Lung (tissue), 12 donors: ENCODE results near the gene STRN4. TPM values are rescaled to one million over a fixed set of nuclear protein-coding genes. Genes with fewer than 3 reads are reported as not detected.

Source experiments
- ATAC-seq: fragments of 200-7000 bp; cut with Tn5 transposase; one replicate; pipeline ENCODE4 v1.9.1; 2020; ENCODE audit warnings: moderate number of reproducible peaks; ENCODE audit not compliant: insufficient read depth, low FRiP score
- DNase-seq, 3 donors: peaks; one replicate each; pipeline ENCODE4 v3.0.0-alpha.2; 2013 to 2017
- H3K27ac ChIP-seq, 2 donors: one replicate each; pipeline ENCODE4 v1.5.1; 2013; ENCODE audit warnings: mild to moderate bottlenecking in 2 of 2, moderate library complexity in 2 of 2, control low read depth in 1 of 2, inconsistent platforms in 1 of 2, low read depth in 1 of 2, low read length in 1 of 2
- H3K27me3 ChIP-seq, 3 donors: one replicate each; pipeline ENCODE4 v1.5.1; 2013; ENCODE audit warnings: low read length in 2 of 3; ENCODE audit not compliant: control insufficient read depth in 3 of 3, insufficient read depth in 3 of 3
- H3K36me3 ChIP-seq, 4 donors: one replicate each; pipeline ENCODE4 v1.5.1; 2013; ENCODE audit warnings: low read length in 4 of 4, mild to moderate bottlenecking in 1 of 4, moderate library complexity in 1 of 4; ENCODE audit not compliant: control insufficient read depth in 4 of 4, insufficient read depth in 4 of 4
- H3K4me1 ChIP-seq, 5 donors: one replicate each; pipeline ENCODE4 v1.5.1; 2013; ENCODE audit warnings: low read length in 5 of 5, mild to moderate bottlenecking in 2 of 5, moderate library complexity in 1 of 5; ENCODE audit not compliant: control insufficient read depth in 5 of 5, insufficient read depth in 5 of 5
- H3K4me3 ChIP-seq: one replicate; pipeline ENCODE4 v1.5.1; 2013; ENCODE audit warnings: mild to moderate bottlenecking, control low read depth, moderate library complexity
- H3K9ac ChIP-seq, 2 donors: one replicate each; pipeline ENCODE4 v1.5.1; 2013; ENCODE audit warnings: low read length in 2 of 2, control low read depth in 1 of 2; ENCODE audit not compliant: insufficient read depth in 1 of 2
- H3K9me3 ChIP-seq, 4 donors: one replicate each; pipeline ENCODE4 v1.5.1; 2013; ENCODE audit warnings: low read length in 3 of 4, mild to moderate bottlenecking in 1 of 4, moderate library complexity in 1 of 4; ENCODE audit not compliant: control insufficient read depth in 4 of 4, insufficient read depth in 3 of 4
- CTCF ChIP-seq: IDR thresholded peaks from 2 replicates; pipeline ENCODE4 v1.5.1; 2012; ENCODE audit warnings: mild to moderate bottlenecking; ENCODE audit errors: control extremely low read depth, extremely low read depth
- WGBS, 2 donors: extraction: QIAGEN DNeasy Blood & Tissue Kit; methylation state at CpG; one replicate each; pipeline ENCODE4 v1.1.7; 2013; 5-methylcytosine and 5-hydroxymethylcytosine counted together
- polyA plus RNA-seq, 2 donors: library from polyadenylated mRNA; stranded (reverse); fragments of 200-250 nt; gene quantifications; one replicate each; pipeline ENCODE4 v1.2.1, GENCODE V29; 2013
- total RNA-seq, 2 donors: library from RNA; depleted of rRNA in 1 of 2; stranded (reverse); fragments of >200 nt in 1 of 2; gene quantifications; one replicate each; pipeline ENCODE4 v1.2.1, GENCODE V29; 2014 to 2021
- donor health status: control.
- donor health status: control.
- donor health status: Bipolar disorder and iron deficiency.
- donor health status: healthy.
- donor health status: DM: yes; HTN: yes; CAD: no.

The STRN4 gene
- total and polyA plus RNA-seq, 4 donors, result 71.6 to 86.8 (median 79.2) TPM

- no peak overlapping the region for H3K27ac ChIP-seq
- H3K9ac ChIP-seq, result no peak overlapping the region
- no peak overlapping the region for H3K4me3 ChIP-seq
- H3K27me3 ChIP-seq, result no peaks in the 10 kb centered on the region
- TF ChIP-seq CTCF, result no peak
- WGBS, 2 donors, result 76 to 80% methylated on average over 23 to 25 of the region's 25 CpGs
- peaks cover 3 to 14% (median 8%) of the 10 kb centered on the region in 5 donors for H3K4me1 ChIP-seq
- DNase-seq, result no peak
- peaks cover 7 to 44% (median 25%) of the 10 kb centered on the region in 4 donors for H3K36me3 ChIP-seq
- H3K9me3 ChIP-seq, result no peaks in the 10 kb centered on the region
- ATAC-seq, result no peak
Observed at GRCh38 chr19:46719629-46720502, 26.4 kb downstream of the STRN4 start.

- peak overlapping the region in 1 of 2 donors; percentile 44 for H3K27ac ChIP-seq
- H3K36me3 ChIP-seq, result peaks cover 7 to 37% (median 20%) of the 10 kb centered on the region in 4 donors
Observed at GRCh38 chr19:46718934-46719622, 27.2 kb downstream of the STRN4 start.

GRCh38 chr19:46718157-46718933 lies 27.9 kb downstream of the STRN4 start:
- no peak for DNase-seq
- Histone ChIP-seq H3K27me3 (no peaks in the 10 kb centered on the region), H3K27ac (peak overlapping the region in 1 of 2 donors; percentile 91), H3K4me1 (peaks cover 3 to 21% (median 11%) of the 10 kb centered on the region in 5 donors), H3K36me3 (peaks cover 7 to 32% (median 17%) of the 10 kb centered on the region in 4 donors), H3K9ac (no peak overlapping the region), H3K4me3 (no peak overlapping the region), H3K9me3 (no peaks in the 10 kb centered on the region)
- no peak for TF ChIP-seq CTCF
- 31 to 49% methylated on average over 17 of the region's 17 CpGs for WGBS, 2 donors
- ATAC-seq, result no peak

More at GRCh38 chr19:46718934-46719622, 27.2 kb downstream of the STRN4 start:
- Histone ChIP-seq H3K9ac (no peak overlapping the region), H3K4me3 (no peak overlapping the region), H3K9me3 (no peaks in the 10 kb centered on the region), H3K4me1 (peaks cover 3 to 19% (median 11%) of the 10 kb centered on the region in 5 donors), H3K27me3 (no peaks in the 10 kb centered on the region)
- no peak for TF ChIP-seq CTCF
- ATAC-seq (no peak), DNase-seq (no peak)
- 66 to 75% methylated on average over 15 of the region's 15 CpGs for WGBS, 2 donors
